PC-3 (cell line): ENCODE data around the gene NAV2. TPM values are rescaled to one million over a fixed set of nuclear protein-coding genes. Genes with fewer than 3 reads are reported as not detected.
A peak's percentile ranks its signal among the peaks of the same experiment; 100 is the strongest.

ENCODE experiments used
- ATAC-seq: fragments of 200-7000 bp; cut with Tn5 transposase; 2 replicates; pipeline ENCODE4 v1.9.1; 2020; ENCODE audit warnings: mild to moderate bottlenecking, moderate library complexity
- BruUV-seq: library from RNA; stranded (reverse); fragments of 400-500 nt; replicated peaks from 2 replicates; lab custom pipeline; 2021; lab: Mats Ljungman, UMichigan
- CTCF ChIA-PET: fragments of 300-600 bp; sonication (Branson Sonifier 250); formaldehyde crosslinking; loops from one replicate; lab custom pipeline; 2022; ENCODE audit warnings: antibody characterized with exemption; lab: Charles Lee
- POLR2A ChIA-PET: fragments of 300-600 bp; sonication (Branson Sonifier 250); formaldehyde crosslinking; loops from one replicate; lab custom pipeline; 2022; ENCODE audit warnings: antibody characterized with exemption; ENCODE audit not compliant: unreplicated experiment; lab: Charles Lee
- DNase-seq: peaks from one replicate; pipeline ENCODE4 v3.0.0-alpha.2; 2015
- H2AFZ ChIP-seq: fragments of 300-600 bp; sonication (generic); 2 replicates; pipeline ENCODE4 v1.6.0; 2016; ENCODE audit warnings: antibody characterized with exemption, low read length
- H3F3A ChIP-seq: fragments of 300-600 bp; sonication (generic); one replicate; pipeline ENCODE4 v1.6.0; 2017; ENCODE audit warnings: antibody characterized with exemption, low read length, control low read depth, mild to moderate bottlenecking; ENCODE audit not compliant: unreplicated experiment
- H3K27ac ChIP-seq: fragments of 300-600 bp; sonication (generic); 2 replicates; pipeline ENCODE4 v1.5.1; 2016; ENCODE audit warnings: mild to moderate bottlenecking, low read length
- H3K27me3 ChIP-seq: fragments of 300-600 bp; sonication (generic); 2 replicates; pipeline ENCODE4 v1.6.1; 2016; ENCODE audit warnings: low read length, mixed read lengths
- H3K36me3 ChIP-seq: fragments of 300-600 bp; sonication (generic); 2 replicates; pipeline ENCODE4 v1.6.1; 2016; ENCODE audit warnings: low read depth, mixed run types, low read length, mixed read lengths
- H3K4me1 ChIP-seq: fragments of 300-600 bp; sonication (generic); 2 replicates; pipeline ENCODE4 v1.5.1; 2016; ENCODE audit warnings: low read length; ENCODE audit not compliant: insufficient read depth
- H3K4me2 ChIP-seq: fragments of 300-600 bp; sonication (generic); 2 replicates; pipeline ENCODE4 v1.6.0; 2016; ENCODE audit warnings: low read length
- H3K4me3 ChIP-seq: fragments of 300-600 bp; sonication (generic); 2 replicates; pipeline ENCODE4 v1.5.1; 2016; ENCODE audit warnings: mild to moderate bottlenecking, low read length, mixed read lengths
- H3K79me2 ChIP-seq: fragments of 300-600 bp; sonication (generic); 2 replicates; pipeline ENCODE4 v1.6.1; 2017; ENCODE audit warnings: low read length, mixed read lengths
- H3K9ac ChIP-seq: fragments of 300-600 bp; sonication (generic); 2 replicates; pipeline ENCODE4 v1.6.0; 2016; ENCODE audit warnings: mild to moderate bottlenecking, low read length
- H3K9me2 ChIP-seq: fragments of 300-600 bp; sonication (generic); replicated peaks from 2 replicates; pipeline ENCODE4 v1.6.1; 2016; ENCODE audit warnings: mixed run types, low read length, mixed read lengths
- H3K9me3 ChIP-seq: fragments of 300-600 bp; sonication (generic); 2 replicates; pipeline ENCODE4 v1.6.1; 2016; ENCODE audit warnings: low read length, mixed read lengths
- H4K20me1 ChIP-seq: fragments of 300-600 bp; sonication (generic); 2 replicates; pipeline ENCODE4 v1.6.1; 2016; ENCODE audit warnings: low read length, mixed read lengths
- CTCF ChIP-seq: fragments of 300-600 bp; sonication (generic); conservative IDR thresholded peaks from 2 replicates; pipeline ENCODE4 v1.5.1; 2017; ENCODE audit warnings: antibody characterized with exemption, low read depth, mild to moderate bottlenecking, low read length
- EZH2 ChIP-seq: fragments of 300-600 bp; sonication (generic); IDR thresholded peaks from one replicate; pipeline ENCODE4 v1.6.1; 2017; ENCODE audit warnings: antibody characterized with exemption, mild to moderate bottlenecking, low read length; ENCODE audit not compliant: unreplicated experiment
- EZH2phosphoT487 ChIP-seq: fragments of 300-600 bp; sonication (generic); IDR thresholded peaks from 2 replicates; pipeline ENCODE4 v1.6.1; 2018; ENCODE audit warnings: mild to moderate bottlenecking, antibody characterized with exemption, low read length, borderline replicate concordance
- intact Hi-C: fragments of 100-400 bp; cut with micrococcal nuclease; formaldehyde crosslinking; loops from 2 replicates; pipeline ENCODE4 v1.9.0; 2023
- total RNA-seq: library from RNA; depleted of rRNA; stranded (reverse); fragments of >200 nt; gene quantifications from 2 replicates; pipeline ENCODE4 v1.2.3, GENCODE V29; 2014

The NAV2 gene
- total RNA-seq, 1 experiment from 2014 or later: 10.4 TPM

DNA sequence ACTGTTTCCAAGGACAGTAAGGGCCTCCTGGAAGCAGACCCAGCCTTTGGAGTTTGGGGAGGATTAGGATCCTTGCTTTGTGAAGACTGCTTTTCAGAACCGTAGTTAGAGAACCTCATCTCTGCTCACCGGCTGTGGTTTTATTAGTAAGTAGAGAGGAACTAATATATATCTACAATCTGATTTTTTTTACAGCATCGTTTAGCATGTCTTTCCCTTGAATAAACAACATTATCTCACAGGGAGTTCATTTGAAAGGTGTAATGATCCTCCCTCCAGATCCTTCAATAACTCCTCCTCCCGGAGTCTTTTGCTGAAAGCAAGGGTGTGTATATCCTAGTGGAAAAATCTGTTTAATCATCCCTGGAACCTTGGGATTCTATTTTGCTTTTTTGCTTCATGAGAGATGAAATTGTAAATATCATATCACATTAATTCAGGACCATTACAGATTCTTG lies 314.9 kb downstream of the NAV2 start:
- TF ChIP-seq EZH2phosphoT487 (no peak), CTCF (no peak), EZH2 (no peak)
- BruUV-seq: no TSS peak
- ATAC-seq: no peak

DNA sequence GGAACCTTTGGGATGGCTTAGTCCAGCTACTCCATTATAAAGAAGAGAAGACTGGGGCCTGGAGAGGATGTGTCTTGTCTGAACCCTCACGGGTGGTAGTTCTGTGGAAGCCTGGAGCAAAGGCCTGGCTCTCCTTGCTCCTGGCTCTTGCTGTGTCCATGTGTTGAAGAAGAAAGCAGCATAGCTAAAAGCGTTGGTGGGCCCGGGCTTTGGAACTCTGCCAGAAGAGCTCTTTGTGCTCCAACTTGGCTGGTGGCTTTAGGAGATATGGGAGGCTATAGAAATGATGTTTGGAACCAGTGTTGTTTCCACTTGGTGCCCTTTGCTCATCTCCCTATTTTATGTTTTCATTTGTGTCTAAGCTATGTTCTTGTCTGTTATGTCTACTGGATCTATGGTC lies 316.6 kb downstream of the NAV2 start:
- Histone ChIP-seq H3K27me3 (no peaks in the 10 kb centered on the region), H3K4me2 (no peak overlapping the region), H3K79me2 (no peaks in the 10 kb centered on the region), H3F3A (no peaks in the 10 kb centered on the region), H3K36me3 (no peaks in the 10 kb centered on the region), H3K4me1 (peaks cover 40% of the 10 kb centered on the region), H3K9ac (no peak overlapping the region), H2AFZ (no peak overlapping the region), H3K9me3 (no peaks in the 10 kb centered on the region), H3K4me3 (no peak overlapping the region), H3K9me2 (no peaks in the 10 kb centered on the region), H4K20me1 (no peaks in the 10 kb centered on the region), H3K27ac (no peak overlapping the region)
- no TSS peak for BruUV-seq
- ChIA-PET POLR2A (no interaction called here), CTCF (no interaction called here)
- intact Hi-C loops: no loop called here
- ATAC-seq (no peak), DNase-seq (no peak)
- TF ChIP-seq EZH2: no peak
- TF ChIP-seq EZH2phosphoT487: no peak
- TF ChIP-seq CTCF: no peak

More for the DNA sequence above, 314.9 kb downstream of the NAV2 start:
- Histone ChIP-seq H3K4me1 (peaks cover 44% of the 10 kb centered on the region), H2AFZ (no peak overlapping the region), H3F3A (peaks cover 2% of the 10 kb centered on the region), H3K9ac (peak overlapping the region; percentile 18), H3K4me3 (no peak overlapping the region; the same call in 1 of the 2 replicates), H3K27ac (peak overlapping the region; percentile 63), H3K79me2 (no peaks in the 10 kb centered on the region), H3K36me3 (no peaks in the 10 kb centered on the region), H3K9me3 (no peaks in the 10 kb centered on the region), H4K20me1 (no peaks in the 10 kb centered on the region), H3K9me2 (no peaks in the 10 kb centered on the region), H3K4me2 (peak overlapping the region; percentile 36), H3K27me3 (no peaks in the 10 kb centered on the region)
- ChIA-PET CTCF (no interaction called here), POLR2A (no interaction called here)
- intact Hi-C loops: no loop called here
- no peak for DNase-seq

DNA sequence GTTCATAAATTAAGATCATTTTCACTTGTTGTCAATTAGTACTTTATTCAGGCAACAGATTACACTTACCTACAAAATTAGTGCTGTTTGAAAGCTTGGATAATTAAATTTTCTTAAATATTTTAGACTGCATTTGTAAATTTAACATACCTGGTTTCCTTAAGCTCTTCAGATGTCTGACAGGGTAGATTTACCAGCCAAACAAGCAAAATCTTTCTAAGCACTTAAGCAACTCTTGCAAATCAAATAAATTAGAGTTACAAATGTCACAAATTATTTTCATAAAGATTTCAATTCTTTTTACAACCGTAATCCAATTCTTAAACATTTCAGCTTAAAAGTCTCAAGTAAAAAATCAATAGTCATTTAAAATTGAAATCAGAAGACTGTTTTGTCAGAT lies 317.8 kb downstream of the NAV2 start:
- Histone ChIP-seq H2AFZ (no peak overlapping the region), H3K27me3 (no peaks in the 10 kb centered on the region), H3K9ac (no peak overlapping the region), H3K36me3 (no peaks in the 10 kb centered on the region), H3K9me3 (no peaks in the 10 kb centered on the region), H3K4me2 (no peak overlapping the region), H3K79me2 (no peaks in the 10 kb centered on the region), H3F3A (no peaks in the 10 kb centered on the region), H3K4me3 (no peak overlapping the region), H4K20me1 (no peaks in the 10 kb centered on the region), H3K9me2 (no peaks in the 10 kb centered on the region), H3K4me1 (peaks cover 48% of the 10 kb centered on the region), H3K27ac (peak overlapping the region; percentile 88)
- ChIA-PET POLR2A (no interaction called here), CTCF (interaction anchor here (0.7 kb wide), 1 partner anchor 68 kb away, joined by 3 read pairs; no protein-coding TSS in a partner anchor)
- BruUV-seq: no TSS peak
- no peak for TF ChIP-seq EZH2phosphoT487
- no peak for TF ChIP-seq CTCF
- TF ChIP-seq EZH2: no peak
- no peak for ATAC-seq
- intact Hi-C loops: loop anchor here (10.0 kb wide), 2 partner anchors 76 to 84 kb away; no protein-coding TSS in a partner anchor
- DNase-seq: no peak
